D341Med (cell line): Measurements from ENCODE around the gene HSF2BP.
"Not testable (repeated sequence)": the region's sequence is repeated elsewhere in the genome, so short reads cannot be mapped to it uniquely, and the experiment has no call there.

Source experiments
- DNase-seq: peaks from one replicate; pipeline ENCODE4 v3.0.0; 2012; ENCODE audit warnings: low spot score

Gene HSF2BP

GRCh38 chr21:43659136-43660000 is at the start of gene HSF2BP, which contains the start of gene RRP1B:
Gene HSF2BP, minus strand, starts transcription at chr21:43659488. Its CDS starts 1,392 bp downstream, at chr21:43658096.
Gene RRP1B, plus strand, starts transcription at chr21:43659560. Its CDS starts 105 bp downstream, at chr21:43659665.
- peak; percentile 98 for DNase-seq

GRCh38 chr21:43708745-43709381 is 49.6 kb upstream of the HSF2BP start:
- no peak for DNase-seq

- DNase-seq = no peak
Measured at GRCh38 chr21:43707462-43707861, 48.2 kb upstream of the HSF2BP start.

- DNase-seq = no peak
Measured at GRCh38 chr21:43703035-43703880, 44.0 kb upstream of the HSF2BP start.

GRCh38 chr21:43702785-43703034 is 43.4 kb upstream of the HSF2BP start:
- no peak for DNase-seq

- DNase-seq = no peak
Measured at GRCh38 chr21:43701936-43702784, 42.9 kb upstream of the HSF2BP start.

GRCh38 chr21:43699933-43700599 is 40.8 kb upstream of the HSF2BP start:
- DNase-seq = no peak

- not testable (repeated sequence) for DNase-seq
Measured at GRCh38 chr21:43699492-43699777, 40.1 kb upstream of the HSF2BP start.

- peak; percentile 8 for DNase-seq
Measured at GRCh38 chr21:43697758-43698643, 38.7 kb upstream of the HSF2BP start.

- DNase-seq = peak; percentile 20
Measured at GRCh38 chr21:43696214-43696613, 36.9 kb upstream of the HSF2BP start.

GRCh38 chr21:43694437-43695079 is 35.3 kb upstream of the HSF2BP start:
- DNase-seq = no peak

GRCh38 chr21:43693981-43694380 is 34.7 kb upstream of the HSF2BP start:
- DNase-seq = no peak

- DNase-seq = peak; percentile 13
Measured at GRCh38 chr21:43692949-43693348, 33.7 kb upstream of the HSF2BP start.

GRCh38 chr21:43691801-43692200 is 32.5 kb upstream of the HSF2BP start:
- no peak for DNase-seq

- DNase-seq = peak; percentile 24
Measured at GRCh38 chr21:43691086-43691795, 32.0 kb upstream of the HSF2BP start.

GRCh38 chr21:43690346-43690745 is 31.1 kb upstream of the HSF2BP start:
- no peak for DNase-seq

GRCh38 chr21:43689556-43690337 is 30.5 kb upstream of the HSF2BP start:
- no peak for DNase-seq

- no peak for DNase-seq
Measured at GRCh38 chr21:43688906-43689305, 29.6 kb upstream of the HSF2BP start.
